IPS-20b (cell line): ENCODE measurements around the gene MARVELD1.

Experiments used
- H3K27ac ChIP-seq: one replicate; pipeline ENCODE4 v1.5.1; 2013; ENCODE audit warnings: low read length
- H3K27me3 ChIP-seq: 2 replicates; pipeline ENCODE4 v1.6.1; 2013; ENCODE audit warnings: mild to moderate bottlenecking, low read length, inconsistent platforms; ENCODE audit not compliant: insufficient read depth
- H3K36me3 ChIP-seq: 2 replicates; pipeline ENCODE4 v1.6.1; 2013; ENCODE audit warnings: low read depth, mild to moderate bottlenecking, inconsistent platforms, low read length, moderate library complexity; ENCODE audit not compliant: insufficient read depth
- H3K4me1 ChIP-seq: 2 replicates; pipeline ENCODE4 v1.6.1; 2013; ENCODE audit warnings: mild to moderate bottlenecking, control low read depth, inconsistent platforms, low read length, moderate library complexity; ENCODE audit not compliant: insufficient read depth
- H3K4me3 ChIP-seq: 2 replicates; pipeline ENCODE4 v1.5.1; 2013; ENCODE audit warnings: mild to moderate bottlenecking, low read length, inconsistent platforms
- H3K9ac ChIP-seq: 2 replicates; pipeline ENCODE4 v1.6.1; 2013; ENCODE audit warnings: low read depth, mild to moderate bottlenecking, inconsistent platforms, low read length, moderate library complexity
- H3K9me3 ChIP-seq: 2 replicates; pipeline ENCODE4 v1.6.1; 2013; ENCODE audit warnings: mild to moderate bottlenecking, low read depth, low read length, inconsistent platforms; ENCODE audit not compliant: insufficient read depth

Gene MARVELD1

GRCh38 chr10:97713339-97713825 lies at the start of gene MARVELD1:
TSS of gene MARVELD1 (plus strand) at chr10:97713730. CDS start at chr10:97713877, 147 bp downstream.
- Histone ChIP-seq H3K27ac (peak within 1 kb of the TSS; percentile 55), H3K27me3 (no peaks in the 10 kb centered on the region), H3K9me3 (no peaks in the 10 kb centered on the region), H3K36me3 (peaks cover 19% of the 10 kb centered on the region), H3K4me3 (peak within 1 kb of the TSS; percentile 80), H3K9ac (peak within 1 kb of the TSS; percentile 87), H3K4me1 (peaks cover 19% of the 10 kb centered on the region)

GRCh38 chr10:97664282-97664850 lies 49.2 kb upstream of the MARVELD1 start:
- H3K27me3 ChIP-seq: no peaks in the 10 kb centered on the region
- H3K9ac ChIP-seq: no peak overlapping the region
- H3K4me1 ChIP-seq: no peaks in the 10 kb centered on the region
- no peaks in the 10 kb centered on the region for H3K9me3 ChIP-seq
- peaks cover 76% of the 10 kb centered on the region for H3K36me3 ChIP-seq
- no peak overlapping the region for H3K4me3 ChIP-seq
- no peak overlapping the region for H3K27ac ChIP-seq

GRCh38 chr10:97666992-97667391 lies 46.5 kb upstream of the MARVELD1 start:
- Histone ChIP-seq H3K36me3 (peaks cover 85% of the 10 kb centered on the region), H3K27ac (no peak overlapping the region), H3K9me3 (no peaks in the 10 kb centered on the region), H3K27me3 (no peaks in the 10 kb centered on the region), H3K9ac (no peak overlapping the region), H3K4me3 (no peak overlapping the region), H3K4me1 (no peaks in the 10 kb centered on the region)

GRCh38 chr10:97667463-97667862 lies 46.1 kb upstream of the MARVELD1 start:
- Histone ChIP-seq H3K27me3 (no peaks in the 10 kb centered on the region), H3K4me3 (no peak overlapping the region), H3K4me1 (no peaks in the 10 kb centered on the region), H3K9ac (no peak overlapping the region), H3K9me3 (no peaks in the 10 kb centered on the region), H3K36me3 (peaks cover 80% of the 10 kb centered on the region), H3K27ac (no peak overlapping the region)

- no peak overlapping the region for H3K27ac ChIP-seq
Observed at GRCh38 chr10:97669571-97669970, 44.0 kb upstream of the MARVELD1 start.

GRCh38 chr10:97673736-97674525 lies 39.6 kb upstream of the MARVELD1 start:
- Histone ChIP-seq H3K9me3 (no peaks in the 10 kb centered on the region), H3K27me3 (no peaks in the 10 kb centered on the region), H3K9ac (no peak overlapping the region), H3K36me3 (peaks cover 57% of the 10 kb centered on the region), H3K27ac (no peak overlapping the region), H3K4me1 (no peaks in the 10 kb centered on the region), H3K4me3 (no peak overlapping the region)

More at GRCh38 chr10:97669571-97669970, 44.0 kb upstream of the MARVELD1 start:
- Histone ChIP-seq H3K36me3 (peaks cover 75% of the 10 kb centered on the region), H3K9ac (no peak overlapping the region), H3K4me3 (no peak overlapping the region), H3K4me1 (no peaks in the 10 kb centered on the region), H3K9me3 (no peaks in the 10 kb centered on the region), H3K27me3 (no peaks in the 10 kb centered on the region)

- H3K9ac ChIP-seq: no peak overlapping the region
- H3K27ac ChIP-seq: no peak overlapping the region
- H3K27me3 ChIP-seq: no peaks in the 10 kb centered on the region
- peaks cover 45% of the 10 kb centered on the region for H3K36me3 ChIP-seq
- H3K4me1 ChIP-seq: no peaks in the 10 kb centered on the region
- H3K9me3 ChIP-seq: no peaks in the 10 kb centered on the region
- no peak overlapping the region for H3K4me3 ChIP-seq
Observed at GRCh38 chr10:97675222-97675621, 38.3 kb upstream of the MARVELD1 start.

- peaks cover 34% of the 10 kb centered on the region for H3K36me3 ChIP-seq
- no peaks in the 10 kb centered on the region for H3K9me3 ChIP-seq
- H3K4me3 ChIP-seq: no peak overlapping the region
- H3K4me1 ChIP-seq: no peaks in the 10 kb centered on the region
- no peak overlapping the region for H3K9ac ChIP-seq
- H3K27me3 ChIP-seq: no peaks in the 10 kb centered on the region
- H3K27ac ChIP-seq: no peak overlapping the region
Observed at GRCh38 chr10:97676770-97677581, 36.6 kb upstream of the MARVELD1 start.

GRCh38 chr10:97679594-97679993 lies 33.9 kb upstream of the MARVELD1 start:
- no peaks in the 10 kb centered on the region for H3K9me3 ChIP-seq
- H3K9ac ChIP-seq: no peak overlapping the region
- no peak overlapping the region for H3K4me3 ChIP-seq
- no peaks in the 10 kb centered on the region for H3K4me1 ChIP-seq
- H3K27me3 ChIP-seq: no peaks in the 10 kb centered on the region
- H3K36me3 ChIP-seq: peaks cover 18% of the 10 kb centered on the region
- H3K27ac ChIP-seq: no peak overlapping the region

- Histone ChIP-seq H3K36me3 (no peaks in the 10 kb centered on the region; the same call in 1 of the 2 replicates), H3K9me3 (no peaks in the 10 kb centered on the region), H3K4me1 (no peaks in the 10 kb centered on the region; the same call in 1 of the 2 replicates), H3K27ac (no peak overlapping the region), H3K4me3 (no peak overlapping the region), H3K9ac (no peak overlapping the region), H3K27me3 (peaks cover 7% of the 10 kb centered on the region)
Observed at GRCh38 chr10:97682042-97682441, 31.5 kb upstream of the MARVELD1 start.

GRCh38 chr10:97683556-97684367 lies 29.8 kb upstream of the MARVELD1 start:
- H3K4me1 ChIP-seq: peaks cover 5% of the 10 kb centered on the region; the same call in 1 of the 2 replicates
- no peaks in the 10 kb centered on the region for H3K36me3 ChIP-seq
- H3K9ac ChIP-seq: no peak overlapping the region
- H3K27ac ChIP-seq: no peak overlapping the region
- peaks cover 19% of the 10 kb centered on the region for H3K27me3 ChIP-seq
- no peaks in the 10 kb centered on the region for H3K9me3 ChIP-seq
- H3K4me3 ChIP-seq: no peak overlapping the region
